IMR-90 (cell line): ENCODE results near the gene CCDC28B. TPM values are rescaled to one million over a fixed set of nuclear protein-coding genes. Genes with fewer than 3 reads are reported as not detected.

Experiments used
- ATAC-seq: fragments of 200-7000 bp; cut with Tn5 transposase; 2 replicates; pipeline ENCODE4 v1.9.1; 2020; ENCODE audit warnings: low read depth, mild to moderate bottlenecking, moderate library complexity
- BruUV-seq: library from RNA; stranded (reverse); fragments of 400-500 nt; replicated peaks from 2 replicates; lab custom pipeline; 2021; lab: Mats Ljungman, UMichigan
- CTCF ChIA-PET: fragments of 300-600 bp; formaldehyde crosslinking; extraction: SDS; loops from one replicate; lab custom pipeline; 2021; ENCODE audit warnings: antibody characterized with exemption; lab: Yijun Ruan, JAX
- POLR2A ChIA-PET: fragments of 300-600 bp; sonication (Branson Sonifier 250); formaldehyde crosslinking; loops from one replicate; lab custom pipeline; 2022; ENCODE audit warnings: antibody characterized with exemption; ENCODE audit not compliant: unreplicated experiment; lab: Charles Lee
- DNase-seq: peaks from one replicate; pipeline ENCODE4 v3.0.0; 2013
- H2AFZ ChIP-seq: replicated peaks from 2 replicates; pipeline ENCODE3; 2013; ENCODE audit warnings: low read length, mild to moderate bottlenecking; ENCODE audit not compliant: poor library complexity
- H2AK5ac ChIP-seq: 2 replicates; pipeline ENCODE4 v1.6.1; 2013; ENCODE audit warnings: low read depth, low read length, inconsistent platforms
- H2AK9ac ChIP-seq: replicated peaks from 2 replicates; pipeline ENCODE3; 2013; ENCODE audit warnings: mild to moderate bottlenecking, low read depth, low read length, moderate library complexity; ENCODE audit not compliant: poor library complexity
- H2BK120ac ChIP-seq: 2 replicates; pipeline ENCODE4 v1.6.1; 2013; ENCODE audit warnings: low read depth, low read length, inconsistent platforms
- H2BK15ac ChIP-seq: 3 replicates; pipeline ENCODE4 v1.6.1; 2013; ENCODE audit warnings: low read depth, low read length, inconsistent platforms
- H2BK20ac ChIP-seq: 2 replicates; pipeline ENCODE4 v1.6.1; 2013; ENCODE audit warnings: low read depth, mild to moderate bottlenecking, inconsistent platforms, low read length, moderate library complexity
- H2BK5ac ChIP-seq: 2 replicates; pipeline ENCODE4 v1.6.1; 2013; ENCODE audit warnings: mild to moderate bottlenecking, low read depth, low read length, inconsistent platforms; ENCODE audit not compliant: poor library complexity, severe bottlenecking
- H3K14ac ChIP-seq: replicated peaks from 2 replicates; pipeline ENCODE4 v1.6.1; 2013; ENCODE audit warnings: low read depth, low read length, inconsistent platforms
- H3K18ac ChIP-seq: 2 replicates; pipeline ENCODE4 v1.6.1; 2013; ENCODE audit warnings: low read depth, low read length, control low read depth
- H3K23ac ChIP-seq: 2 replicates; pipeline ENCODE4 v1.6.1; 2013; ENCODE audit warnings: low read depth, low read length, inconsistent platforms
- H3K27ac ChIP-seq: 2 replicates; pipeline ENCODE4 v1.5.1; 2013; ENCODE audit warnings: mild to moderate bottlenecking, control low read depth, low read length; ENCODE audit not compliant: insufficient read depth
- H3K27me3 ChIP-seq: 2 replicates; pipeline ENCODE4 v1.6.1; 2013; ENCODE audit warnings: low read length; ENCODE audit not compliant: control insufficient read depth, insufficient read depth
- H3K36me3 ChIP-seq: 2 replicates; pipeline ENCODE4 v1.6.1; 2013; ENCODE audit warnings: low read length, mixed read lengths; ENCODE audit not compliant: control insufficient read depth, insufficient read depth
- H3K4ac ChIP-seq: 2 replicates; pipeline ENCODE4 v1.6.1; 2013; ENCODE audit warnings: low read depth, low read length, inconsistent platforms
- H3K4me1 ChIP-seq: 2 replicates; pipeline ENCODE4 v1.6.1; 2013; ENCODE audit warnings: low read length, mixed read lengths; ENCODE audit not compliant: control insufficient read depth, insufficient read depth
- H3K4me2 ChIP-seq: 2 replicates; pipeline ENCODE4 v1.6.1; 2013; ENCODE audit warnings: low read depth, mild to moderate bottlenecking, control low read depth, low read length, moderate library complexity
- H3K4me3 ChIP-seq: 2 replicates; pipeline ENCODE4 v1.5.1; 2013; ENCODE audit warnings: low read depth, mild to moderate bottlenecking, control low read depth, low read length, moderate library complexity; ENCODE audit not compliant: insufficient read depth
- H3K56ac ChIP-seq: 2 replicates; pipeline ENCODE4 v1.6.1; 2013; ENCODE audit warnings: low read length, inconsistent platforms; ENCODE audit not compliant: insufficient read depth; ENCODE audit errors: extremely low read depth
- H3K79me1 ChIP-seq, 2 experiments: 2 replicates each; pipeline ENCODE4 v1.6.1; 2013; ENCODE audit warnings: low read length in 2 of 2, inconsistent platforms in 1 of 2, low read depth in 1 of 2
- H3K9ac ChIP-seq: 2 replicates; pipeline ENCODE4 v1.6.1; 2013; ENCODE audit warnings: low read depth, low read length, control low read depth
- H3K9me1 ChIP-seq: 2 replicates; pipeline ENCODE4 v1.6.1; 2013; ENCODE audit warnings: low read length, inconsistent platforms; ENCODE audit not compliant: insufficient read depth
- H3K9me3 ChIP-seq: 2 replicates; pipeline ENCODE4 v1.6.1; 2013; ENCODE audit warnings: low read length; ENCODE audit not compliant: control insufficient read depth, insufficient read depth
- H4K20me1 ChIP-seq: 2 replicates; pipeline ENCODE4 v1.6.1; 2013; ENCODE audit warnings: low read length, inconsistent platforms; ENCODE audit not compliant: insufficient read depth
- H4K5ac ChIP-seq: 2 replicates; pipeline ENCODE4 v1.6.1; 2013; ENCODE audit warnings: mild to moderate bottlenecking, low read depth, low read length, control low read depth
- H4K8ac ChIP-seq, 2 experiments: 2 replicates each; pipeline ENCODE4 v1.6.1; 2013; ENCODE audit warnings: low read depth in 2 of 2, low read length in 2 of 2, control low read depth in 1 of 2, inconsistent platforms in 1 of 2
- H4K91ac ChIP-seq: 2 replicates; pipeline ENCODE4 v1.6.1; 2013; ENCODE audit warnings: low read depth, low read length, inconsistent platforms; ENCODE audit not compliant: insufficient read depth
- CEBPB ChIP-seq: IDR thresholded peaks from 2 replicates; pipeline ENCODE4 v1.6.1; 2012; ENCODE audit warnings: low read depth, low read length, improper control_type of control experiment
- CTCF ChIP-seq: conservative IDR thresholded peaks from 2 replicates; pipeline ENCODE4 v1.5.1; 2012; ENCODE audit warnings: mild to moderate bottlenecking, low read depth, low read length, improper control_type of control experiment
- ELK1 ChIP-seq: fragments of 150-350 bp; IDR thresholded peaks from 2 replicates; pipeline ENCODE4 v1.6.1; 2016; ENCODE audit warnings: low read depth, mild to moderate bottlenecking, low read length, moderate library complexity, borderline replicate concordance
- MAZ ChIP-seq: IDR thresholded peaks from 2 replicates; pipeline ENCODE4 v1.6.1; 2012; ENCODE audit warnings: low read depth, mild to moderate bottlenecking, low read length, improper control_type of control experiment, moderate library complexity, borderline replicate concordance
- MXI1 ChIP-seq: IDR thresholded peaks from 2 replicates; pipeline ENCODE4 v1.6.1; 2012; ENCODE audit warnings: low read depth, mild to moderate bottlenecking, low read length, moderate library complexity, borderline replicate concordance
- RFX5 ChIP-seq: IDR thresholded peaks from 2 replicates; pipeline ENCODE4 v1.8.0; 2012; ENCODE audit warnings: low read depth, mild to moderate bottlenecking, low read length, moderate library complexity
- WGBS, 2 experiments: methylation state at CpG; one replicate each; pipeline versions ENCODE4 v1.1.5 to v1.1.7; 2013; ENCODE audit warnings: missing lambda C conversion rate in 2 of 2; ENCODE audit not compliant: insufficient read length in 1 of 2; ENCODE audit errors: extremely low coverage in 2 of 2; 5-methylcytosine and 5-hydroxymethylcytosine counted together
- dilution Hi-C: fragments of 300-500 bp; cut with HindIII; formaldehyde crosslinking; loops from one replicate; pipeline ENCODE4 v1.14.3; 2018; ENCODE audit warnings: low sequenced_read_pairs; ENCODE audit not compliant: unreplicated experiment
- in situ Hi-C: fragments of 300-500 bp; cut with MboI; formaldehyde crosslinking; loops from 3 replicates; pipeline ENCODE4 v1.14.3; 2019; ENCODE audit warnings: low sequenced_read_pairs, inconsistent platforms, mixed read lengths
- intact Hi-C: fragments of 100-400 bp; cut with micrococcal nuclease; formaldehyde crosslinking; loops from 2 replicates; pipeline ENCODE4 v1.10.0; 2022
- polyA plus RNA-seq, 3 experiments: library from polyadenylated mRNA; depleted of rRNA; stranded (reverse); fragments of >200 nt; gene quantifications; 2 replicates each; pipeline ENCODE4 v1.2.3, GENCODE V29; 2012; ENCODE audit warnings: low replicate concordance in 1 of 3
- total RNA-seq: library from RNA; depleted of rRNA; stranded (reverse); fragments of >200 nt; gene quantifications from 2 replicates; pipeline ENCODE4 v1.2.3, GENCODE V29; 2012

CCDC28B gene
- total and polyA plus RNA-seq, 2 of the 4 experiments (the other 2 are of a cell fraction) = 17.2 to 18.4 TPM

- CTCF ChIA-PET = no interaction called here
Measured at GRCh38 chr1:32186077-32186476, 14.3 kb upstream of the CCDC28B start.

More at GRCh38 chr1:32186077-32186476, 14.3 kb upstream of the CCDC28B start:
- H3K79me1 ChIP-seq = peaks cover 35 to 70% of the 10 kb centered on the region in 2 experiments
- no peak overlapping the region; a peak in 1 of 4 replicates for H4K8ac ChIP-seq
- H3K4me2 ChIP-seq = no peak overlapping the region
- dilution Hi-C loops (no loop called here), intact Hi-C loops (no loop called here), in situ Hi-C loops (no loop called here)
- H3K18ac ChIP-seq = no peak overlapping the region
- H2BK20ac ChIP-seq = no peak overlapping the region
- H4K91ac ChIP-seq = 0 out of 2 replicates have a peak overlapping the region, but pooled peaks have one; percentile 15
- H3K9me1 ChIP-seq = peaks cover 10% of the 10 kb centered on the region; the same call in 1 of the 2 replicates
- H2BK120ac ChIP-seq = peak overlapping the region; percentile 14; the same call in 1 of the 2 replicates
- H3K14ac ChIP-seq = 0 out of 2 replicates have a peak overlapping the region, but pooled peaks have one; percentile 23
- H3K9me3 ChIP-seq = no peaks in the 10 kb centered on the region
- H4K5ac ChIP-seq = no peak overlapping the region
- POLR2A ChIA-PET = no interaction called here
- H3K56ac ChIP-seq = no peak overlapping the region
- no peak overlapping the region for H3K9ac ChIP-seq
- no peak overlapping the region for H2AFZ ChIP-seq
- H2BK15ac ChIP-seq = no peak overlapping the region
- DNase-seq (no peak), ATAC-seq (no peak)
- H3K36me3 ChIP-seq = peaks cover 72% of the 10 kb centered on the region
- peaks cover 20% of the 10 kb centered on the region for H3K4me1 ChIP-seq
- H3K4me3 ChIP-seq = no peak overlapping the region
- TF ChIP-seq MAZ (no peak), CEBPB (no peak), RFX5 (no peak), ELK1 (no peak), MXI1 (no peak), CTCF (no peak)
- peaks cover 46% of the 10 kb centered on the region for H4K20me1 ChIP-seq
- H2AK9ac ChIP-seq = no peak overlapping the region
- peak overlapping the region; percentile 57 for H2BK5ac ChIP-seq
- peak overlapping the region; percentile 52; the same call in 1 of the 2 replicates for H3K23ac ChIP-seq
- peak overlapping the region; percentile 60 for H3K4ac ChIP-seq
- no TSS peak for BruUV-seq
- H3K27me3 ChIP-seq = no peaks in the 10 kb centered on the region
- WGBS, 2 experiments = 84% methylated on average over 2 of the region's 2 CpGs; no CpG with 5 or more reads in 1 of the 2 experiments
- H3K27ac ChIP-seq = peak overlapping the region; percentile 77; the same call in 1 of the 2 replicates
- H2AK5ac ChIP-seq = no peak overlapping the region
